DMS79 (cell line): ENCODE results near the gene SNX8.
"Not testable (repeated sequence)": the region's sequence is repeated elsewhere in the genome, so short reads cannot be mapped to it uniquely, and the experiment has no call there.

Source experiments
- DNase-seq: peaks from one replicate; lab custom pipeline; 2025; lab: John Stamatoyannopoulos, UW

The SNX8 gene

GRCh38 chr7:2325162-2325561 lies 10.9 kb upstream of the SNX8 start:
- DNase-seq, result no peak

GRCh38 chr7:2321020-2321419 lies 6.8 kb upstream of the SNX8 start:
- no peak for DNase-seq

- no peak for DNase-seq
These were observed 3.5 kb upstream of the SNX8 start for GRCh38 chr7:2317556-2318293.

GRCh38 chr7:2316578-2316977 lies 2.3 kb upstream of the SNX8 start:
- no peak for DNase-seq

GRCh38 chr7:2315787-2316186 lies 1.5 kb upstream of the SNX8 start:
- DNase-seq, result no peak

DNA sequence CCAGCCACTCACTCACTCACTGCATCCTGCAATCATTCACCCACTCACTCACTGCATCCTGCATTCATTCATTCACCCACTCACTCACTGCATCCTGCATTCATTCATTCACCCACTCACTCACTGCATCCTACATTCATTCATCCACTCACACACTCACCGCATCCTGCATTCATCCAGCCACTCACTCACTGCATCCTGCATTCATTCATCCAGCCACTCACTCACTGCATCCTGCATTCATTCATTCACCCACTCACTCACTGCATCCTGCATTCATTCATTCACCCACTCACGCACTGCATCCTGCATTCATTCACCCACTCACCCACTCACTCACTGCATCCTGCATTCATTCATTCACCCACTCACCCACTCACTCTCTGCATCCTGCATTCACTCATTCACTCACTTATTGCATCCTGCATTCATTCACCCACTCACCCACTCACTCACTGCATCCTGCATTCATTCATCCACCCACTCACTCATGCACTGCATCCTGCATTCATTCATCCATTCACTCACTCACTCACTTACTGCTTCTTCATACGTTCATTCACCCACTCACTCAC lies 802 bp upstream of the SNX8 start:
- DNase-seq, result not testable (repeated sequence)

DNA sequence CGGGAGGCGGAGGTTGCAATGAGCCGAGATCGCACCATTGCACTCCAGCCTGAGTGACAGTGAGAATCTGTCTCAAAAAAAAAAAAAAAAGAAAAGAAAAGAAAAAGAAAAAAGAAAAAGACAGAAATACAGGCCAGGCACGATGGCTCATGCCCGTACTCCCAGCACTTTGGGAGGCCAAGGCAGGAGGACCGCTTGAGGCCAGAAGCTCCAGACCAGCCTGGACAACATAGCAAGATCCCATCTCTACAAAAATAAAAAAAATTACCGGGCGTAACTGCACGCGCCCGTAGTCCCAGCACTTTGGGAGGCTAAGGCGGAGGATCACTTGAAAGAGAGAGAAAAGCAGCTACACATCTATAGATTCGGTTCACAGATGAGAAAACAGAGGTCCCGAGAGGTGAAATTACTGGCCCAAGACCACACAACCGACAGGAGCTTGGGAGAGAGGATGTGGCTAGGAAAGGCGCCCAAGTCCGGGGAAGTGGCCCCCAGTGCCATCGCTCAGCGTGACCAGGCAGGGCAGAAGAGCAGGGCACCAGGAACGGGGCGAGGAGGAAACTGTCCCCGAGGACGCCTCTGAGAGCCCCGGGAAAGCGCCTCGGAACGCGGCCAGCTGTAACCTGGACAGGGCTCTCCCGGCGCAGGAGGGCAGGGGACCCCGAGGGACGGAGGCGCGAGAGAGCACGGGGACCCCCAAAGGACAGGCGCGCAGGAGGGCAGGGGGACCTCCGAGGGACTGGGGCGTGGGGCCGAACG lies 612 bp downstream of the SNX8 start:
- no peak for DNase-seq

- no peak for DNase-seq
These were observed 1.8 kb downstream of the SNX8 start for GRCh38 chr7:2312267-2312929.

GRCh38 chr7:2309889-2310331 lies 4.3 kb downstream of the SNX8 start:
- no peak for DNase-seq

GRCh38 chr7:2307690-2308107 lies 6.5 kb downstream of the SNX8 start:
- no peak for DNase-seq

DNA sequence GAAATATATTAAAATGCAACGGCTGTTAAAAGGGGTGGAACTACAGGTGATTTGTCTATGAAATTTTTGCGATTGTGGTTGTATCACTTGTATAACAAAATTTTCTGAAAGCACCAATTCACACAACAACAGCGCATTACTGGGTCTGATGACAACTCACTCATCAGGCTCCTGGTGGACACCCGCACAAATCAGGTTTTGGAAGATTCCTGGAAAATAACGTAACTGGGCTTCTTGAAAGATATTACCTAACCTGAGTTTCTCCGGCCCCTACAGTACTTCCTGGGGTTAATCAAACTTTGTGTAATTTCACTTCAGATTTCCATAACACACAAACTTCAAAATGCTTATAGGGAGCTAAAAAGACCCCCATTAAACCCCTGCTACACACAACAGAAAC lies 7.6 kb downstream of the SNX8 start:
- no peak for DNase-seq

GRCh38 chr7:2305258-2305657 lies 9.0 kb downstream of the SNX8 start:
- not testable (repeated sequence) for DNase-seq

GRCh38 chr7:2303520-2303919 lies 10.7 kb downstream of the SNX8 start:
- DNase-seq, result not testable (repeated sequence)

DNA sequence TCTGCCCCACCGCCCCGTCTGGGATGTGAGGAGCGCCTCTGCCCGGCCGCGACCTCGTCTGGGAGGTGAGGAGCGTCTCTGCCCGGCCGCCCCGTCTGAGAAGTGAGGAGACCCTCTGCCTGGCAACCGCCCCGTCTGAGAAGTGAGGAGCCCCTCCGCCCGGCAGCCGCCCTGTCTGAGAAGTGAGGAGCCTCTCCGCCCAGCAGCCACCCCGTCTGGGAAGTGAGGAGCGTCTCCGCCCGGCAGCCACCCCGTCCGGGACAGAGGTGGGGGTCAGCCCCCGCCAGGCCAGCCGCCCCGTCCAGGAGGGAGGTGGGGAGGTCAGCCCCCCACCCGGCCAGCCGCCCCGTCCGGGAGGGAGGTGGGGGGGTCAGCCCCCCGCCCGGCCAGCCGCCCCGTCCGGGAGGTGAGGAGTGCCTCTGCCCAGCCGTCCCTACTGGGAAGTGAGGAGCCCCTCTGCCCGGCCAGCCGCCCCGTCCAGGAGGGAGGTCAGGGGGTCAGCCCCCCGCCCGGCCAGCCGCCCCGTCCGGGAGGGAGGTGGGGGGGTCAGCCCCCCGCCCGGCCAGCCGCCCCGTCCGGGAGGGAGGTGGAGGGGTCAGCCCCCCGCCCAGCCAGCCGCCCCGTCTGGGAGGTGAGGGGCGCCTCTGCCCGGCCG lies 11.4 kb downstream of the SNX8 start:
- DNase-seq, result not testable (repeated sequence)

GRCh38 chr7:2301511-2301863 lies 12.8 kb downstream of the SNX8 start:
- no peak for DNase-seq

DNA sequence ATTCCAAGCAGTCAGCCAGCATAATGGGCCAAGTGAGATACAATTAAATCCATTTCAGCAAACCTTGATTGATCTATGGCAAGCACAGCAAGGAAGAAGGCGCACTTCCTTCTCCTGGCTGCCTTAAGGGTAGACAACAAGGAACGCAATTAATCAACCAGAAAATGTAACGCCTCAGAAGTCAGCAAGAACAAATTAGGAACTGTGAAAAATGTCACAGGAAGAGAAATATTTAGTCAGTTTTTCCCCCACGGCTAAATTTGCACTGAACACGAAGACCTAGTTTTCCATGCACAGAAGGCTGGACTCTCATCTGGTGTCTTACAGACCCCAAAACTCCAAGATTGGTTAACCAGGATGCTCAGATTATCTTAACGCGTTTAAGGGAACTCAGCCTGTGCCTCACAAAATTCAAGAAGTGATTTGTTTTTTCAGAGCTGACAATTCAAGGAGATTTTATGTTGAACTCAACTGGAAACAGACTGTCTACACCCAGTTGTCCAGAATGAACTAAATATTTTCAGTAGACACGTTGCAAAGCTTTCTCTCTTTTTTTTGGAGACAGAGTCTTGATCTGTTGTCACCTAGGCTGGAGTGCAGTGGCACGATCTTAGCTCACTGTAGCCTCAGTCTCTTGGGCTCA lies 14.2 kb downstream of the SNX8 start:
- no peak for DNase-seq

DNA sequence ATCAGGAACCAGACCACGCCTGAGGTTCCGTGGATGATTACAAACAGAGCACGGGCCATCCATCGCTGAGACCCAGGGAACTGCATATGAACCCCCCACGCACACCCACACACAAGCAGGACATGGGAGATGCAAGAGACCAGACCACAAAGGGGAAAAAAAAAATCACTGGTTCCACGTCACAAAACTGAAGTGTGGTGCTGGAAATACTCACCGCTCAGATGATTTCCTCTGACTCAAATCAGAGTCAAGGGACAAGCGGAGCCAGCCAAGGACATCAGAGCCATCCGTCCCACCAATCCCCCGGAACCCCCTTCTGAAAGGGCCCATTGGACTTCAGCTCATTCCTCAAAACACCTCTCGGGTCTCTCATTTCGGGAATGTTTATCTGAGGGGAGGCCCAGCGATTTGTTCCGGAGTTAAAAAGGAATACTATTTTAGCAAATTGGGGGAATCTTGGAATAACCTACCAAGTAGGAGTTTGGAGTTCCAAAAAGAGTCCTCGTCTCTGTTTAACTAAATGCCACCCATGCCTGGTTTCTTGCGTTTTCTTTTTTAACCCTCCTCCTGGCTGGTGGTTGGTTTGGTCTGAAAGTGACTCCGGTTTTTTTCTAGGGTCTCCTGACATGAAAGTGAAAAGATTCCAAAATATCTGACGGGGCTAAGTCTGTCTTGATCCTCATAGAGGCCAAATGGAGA lies 15.0 kb downstream of the SNX8 start:
- DNase-seq, result no peak

DNA sequence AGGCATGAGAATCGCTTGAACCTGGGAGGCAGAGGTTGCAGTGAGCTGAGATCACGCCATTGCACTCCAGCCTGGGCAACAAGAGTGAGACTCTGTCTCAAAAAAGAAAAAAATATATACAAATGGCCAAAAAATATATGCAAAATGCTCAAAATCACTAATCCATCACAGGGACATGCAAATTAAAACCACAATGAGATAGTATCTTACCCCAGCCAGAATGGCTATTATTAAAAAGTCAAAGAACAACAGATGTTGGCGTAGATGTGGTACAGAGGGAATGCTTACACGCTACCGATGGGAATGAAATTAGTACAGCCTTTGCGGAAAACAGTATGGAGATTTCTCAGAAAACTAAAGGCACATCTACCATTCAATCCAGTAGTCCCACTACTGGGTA lies 17.4 kb downstream of the SNX8 start:
- DNase-seq, result no peak

- no peak for DNase-seq
These were observed 18.2 kb downstream of the SNX8 start for GRCh38 chr7:2295936-2296620.

GRCh38 chr7:2290877-2291276 lies 23.4 kb downstream of the SNX8 start:
- DNase-seq, result no peak
